HEK293 (cell line): ENCODE results near the gene WWOX.

Experiments used
- BCL11A ChIP-seq: fragments of 450-650 bp; formaldehyde crosslinking; IDR thresholded peaks from 2 replicates; pipeline ENCODE4 v1.5.1; 2016; ENCODE audit warnings: low read depth, missing biosample characterization, missing genetic modification characterization
- PRDM1 ChIP-seq: fragments of 450-650 bp; formaldehyde crosslinking; IDR thresholded peaks from 2 replicates; pipeline ENCODE4; 2016; ENCODE audit warnings: missing biosample characterization, missing genetic modification characterization
- PRDM6 ChIP-seq: fragments of 450-650 bp; formaldehyde crosslinking; IDR thresholded peaks from 2 replicates; pipeline ENCODE4 v1.5.1; 2017; ENCODE audit warnings: missing biosample characterization, missing genetic modification characterization
- RBAK ChIP-seq: fragments of 450-650 bp; formaldehyde crosslinking; IDR thresholded peaks from 2 replicates; pipeline ENCODE4 v1.5.1; 2016; ENCODE audit warnings: missing biosample characterization, missing genetic modification characterization
- REST ChIP-seq: fragments of 450-650 bp; formaldehyde crosslinking; IDR thresholded peaks from 2 replicates; pipeline ENCODE4 v1.5.1; 2016; ENCODE audit warnings: missing biosample characterization, missing genetic modification characterization
- SP2 ChIP-seq: fragments of 450-650 bp; formaldehyde crosslinking; IDR thresholded peaks from 2 replicates; pipeline ENCODE4 v1.5.1; 2016; ENCODE audit warnings: missing biosample characterization, missing genetic modification characterization
- TCF7L2 ChIP-seq: IDR thresholded peaks from 2 replicates; pipeline ENCODE4 v1.6.1; 2011; ENCODE audit warnings: low read depth, mild to moderate bottlenecking, inconsistent platforms, low read length, moderate library complexity, borderline replicate concordance
- TRIM28 ChIP-seq: IDR thresholded peaks from 2 replicates; pipeline ENCODE4 v1.6.1; 2011; ENCODE audit warnings: low read length, control low read depth, borderline replicate concordance
- ZBTB26 ChIP-seq: fragments of 450-650 bp; formaldehyde crosslinking; optimal IDR thresholded peaks from 2 replicates; pipeline ENCODE3; 2016; ENCODE audit warnings: missing biosample characterization, mild to moderate bottlenecking, missing genetic modification characterization
- ZBTB8A ChIP-seq: fragments of 450-650 bp; formaldehyde crosslinking; IDR thresholded peaks from 2 replicates; pipeline ENCODE4 v1.5.1; 2016; ENCODE audit warnings: missing biosample characterization, missing genetic modification characterization
- ZNF121 ChIP-seq: fragments of 450-650 bp; formaldehyde crosslinking; IDR thresholded peaks from 2 replicates; pipeline ENCODE4 v1.5.1; 2016; ENCODE audit warnings: missing biosample characterization, missing genetic modification characterization
- ZNF146 ChIP-seq: fragments of 450-650 bp; formaldehyde crosslinking; IDR thresholded peaks from 2 replicates; pipeline ENCODE4 v1.5.1; 2016; ENCODE audit warnings: missing biosample characterization, missing genetic modification characterization
- ZNF239 ChIP-seq: fragments of 450-650 bp; formaldehyde crosslinking; IDR thresholded peaks from 2 replicates; pipeline ENCODE4 v1.5.1; 2016; ENCODE audit warnings: missing biosample characterization, missing genetic modification characterization
- TF ChIP-seq, protein P1 (sequence below): fragments of 450-650 bp; formaldehyde crosslinking; IDR thresholded peaks from 2 replicates; pipeline ENCODE4 v1.5.1; 2016; ENCODE audit warnings: missing biosample characterization, missing genetic modification characterization

- no peak for TF ChIP-seq BCL11A (tag by site-specific recombination)
- TF ChIP-seq ZBTB26 (tag by site-specific recombination): no peak
- TF ChIP-seq PRDM6 (tag by site-specific recombination): peak; percentile 84
- TF ChIP-seq TCF7L2: no peak
- TF ChIP-seq, protein P1, sequence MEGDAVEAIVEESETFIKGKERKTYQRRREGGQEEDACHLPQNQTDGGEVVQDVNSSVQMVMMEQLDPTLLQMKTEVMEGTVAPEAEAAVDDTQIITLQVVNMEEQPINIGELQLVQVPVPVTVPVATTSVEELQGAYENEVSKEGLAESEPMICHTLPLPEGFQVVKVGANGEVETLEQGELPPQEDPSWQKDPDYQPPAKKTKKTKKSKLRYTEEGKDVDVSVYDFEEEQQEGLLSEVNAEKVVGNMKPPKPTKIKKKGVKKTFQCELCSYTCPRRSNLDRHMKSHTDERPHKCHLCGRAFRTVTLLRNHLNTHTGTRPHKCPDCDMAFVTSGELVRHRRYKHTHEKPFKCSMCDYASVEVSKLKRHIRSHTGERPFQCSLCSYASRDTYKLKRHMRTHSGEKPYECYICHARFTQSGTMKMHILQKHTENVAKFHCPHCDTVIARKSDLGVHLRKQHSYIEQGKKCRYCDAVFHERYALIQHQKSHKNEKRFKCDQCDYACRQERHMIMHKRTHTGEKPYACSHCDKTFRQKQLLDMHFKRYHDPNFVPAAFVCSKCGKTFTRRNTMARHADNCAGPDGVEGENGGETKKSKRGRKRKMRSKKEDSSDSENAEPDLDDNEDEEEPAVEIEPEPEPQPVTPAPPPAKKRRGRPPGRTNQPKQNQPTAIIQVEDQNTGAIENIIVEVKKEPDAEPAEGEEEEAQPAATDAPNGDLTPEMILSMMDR (tag by site-specific recombination): no peak
- no peak for TF ChIP-seq ZNF239 (tag by site-specific recombination)
- no peak for TF ChIP-seq ZNF121 (tag by site-specific recombination)
- TF ChIP-seq REST (tag by site-specific recombination): no peak
- no peak for TF ChIP-seq RBAK (tag by site-specific recombination)
- TF ChIP-seq TRIM28: no peak
- no peak for TF ChIP-seq PRDM1 (tag by site-specific recombination)
- no peak for TF ChIP-seq ZNF146 (tag by site-specific recombination)
- no peak for TF ChIP-seq SP2
- no peak for TF ChIP-seq ZBTB8A (tag by site-specific recombination)
Measured at GRCh38 chr16:78230832-78231231, 131.4 kb downstream of the WWOX start.
